ENCODE data around the gene ANKIB1.

Gene ANKIB1

DNA sequence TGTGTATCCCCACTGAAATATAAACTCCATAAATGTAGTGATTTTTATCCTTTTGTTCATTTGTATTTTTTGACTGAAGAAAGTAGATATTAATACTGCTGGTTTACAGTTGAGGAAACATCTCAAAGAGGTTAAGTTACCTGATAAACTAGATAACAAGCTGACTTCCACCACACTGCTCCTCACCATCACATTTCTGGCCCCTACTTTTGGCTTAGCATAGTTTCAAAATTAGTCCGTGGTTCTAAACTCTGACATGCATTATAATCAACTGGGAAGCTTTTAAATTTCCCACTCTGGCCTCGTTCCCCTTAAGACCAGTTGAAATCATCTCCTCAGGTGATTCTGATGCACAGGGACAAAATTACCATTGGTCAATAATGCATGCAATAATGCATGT is 43.5 kb downstream of the ANKIB1 start:
- no peak for DNase-seq (ENCODE audit: low spot score)
- TF ChIP-seq, protein P1, sequence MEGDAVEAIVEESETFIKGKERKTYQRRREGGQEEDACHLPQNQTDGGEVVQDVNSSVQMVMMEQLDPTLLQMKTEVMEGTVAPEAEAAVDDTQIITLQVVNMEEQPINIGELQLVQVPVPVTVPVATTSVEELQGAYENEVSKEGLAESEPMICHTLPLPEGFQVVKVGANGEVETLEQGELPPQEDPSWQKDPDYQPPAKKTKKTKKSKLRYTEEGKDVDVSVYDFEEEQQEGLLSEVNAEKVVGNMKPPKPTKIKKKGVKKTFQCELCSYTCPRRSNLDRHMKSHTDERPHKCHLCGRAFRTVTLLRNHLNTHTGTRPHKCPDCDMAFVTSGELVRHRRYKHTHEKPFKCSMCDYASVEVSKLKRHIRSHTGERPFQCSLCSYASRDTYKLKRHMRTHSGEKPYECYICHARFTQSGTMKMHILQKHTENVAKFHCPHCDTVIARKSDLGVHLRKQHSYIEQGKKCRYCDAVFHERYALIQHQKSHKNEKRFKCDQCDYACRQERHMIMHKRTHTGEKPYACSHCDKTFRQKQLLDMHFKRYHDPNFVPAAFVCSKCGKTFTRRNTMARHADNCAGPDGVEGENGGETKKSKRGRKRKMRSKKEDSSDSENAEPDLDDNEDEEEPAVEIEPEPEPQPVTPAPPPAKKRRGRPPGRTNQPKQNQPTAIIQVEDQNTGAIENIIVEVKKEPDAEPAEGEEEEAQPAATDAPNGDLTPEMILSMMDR (IDR thresholded peaks at IDR 0.05; ENCODE audit: extremely low read depth, missing control alignments): no peak

DNA sequence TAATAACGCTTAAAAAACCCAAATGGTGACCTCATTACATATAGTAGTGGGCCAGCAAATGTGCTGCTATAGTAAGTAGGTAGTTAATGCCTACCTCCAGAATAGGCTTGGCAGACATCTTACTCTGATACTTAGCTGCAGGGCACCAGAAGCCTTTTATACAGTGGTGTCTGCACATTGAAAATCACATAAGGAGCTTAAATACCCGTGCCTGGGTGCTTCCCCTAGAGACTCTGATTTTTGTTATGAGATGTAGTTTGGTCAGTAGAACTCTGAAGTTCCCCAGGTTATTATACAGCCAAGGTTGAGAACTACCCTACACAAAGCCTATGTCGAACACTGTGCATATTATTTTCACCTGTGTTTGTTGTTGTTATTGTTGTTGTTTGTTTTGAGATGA is 47.2 kb downstream of the ANKIB1 start:
- no peak for DNase-seq (ENCODE audit: low spot score)
- TF ChIP-seq, protein P1 (IDR thresholded peaks at IDR 0.05; ENCODE audit: extremely low read depth, missing control alignments): no peak

DNA sequence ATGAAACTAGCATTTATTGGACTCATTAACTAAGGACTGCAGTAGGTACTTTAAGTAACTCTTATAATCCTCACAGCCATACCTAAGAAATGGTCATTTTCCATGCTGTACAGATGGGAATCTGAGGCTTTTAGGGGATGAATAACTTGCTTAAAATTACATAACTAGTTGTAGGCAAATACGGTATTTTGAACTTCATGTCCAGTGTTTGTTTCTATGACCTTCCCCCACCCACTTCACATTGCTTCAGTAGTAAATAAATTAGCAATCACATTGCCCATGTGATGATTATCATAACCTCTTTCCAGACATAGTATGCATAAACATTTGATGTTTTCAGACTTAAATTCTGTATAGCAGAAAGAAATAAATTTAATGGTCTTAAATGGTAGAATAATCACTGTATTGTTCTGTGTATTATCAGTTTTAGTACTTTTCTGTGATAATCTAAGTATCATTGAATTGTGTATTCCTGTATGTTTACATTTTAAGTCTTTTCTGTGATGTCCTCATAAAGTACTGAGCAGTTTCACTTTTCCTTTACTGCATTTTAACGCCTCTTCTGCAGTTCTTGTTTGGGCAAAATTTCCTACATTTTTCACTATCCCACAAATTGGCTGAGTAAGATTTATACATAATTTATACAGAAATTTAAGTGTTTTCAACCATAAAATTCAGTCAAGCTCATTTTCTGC is 48.3 kb downstream of the ANKIB1 start:
- TF ChIP-seq, protein P1 (IDR thresholded peaks at IDR 0.05; ENCODE audit: extremely low read depth, missing control alignments): no peak
- DNase-seq (ENCODE audit: low spot score): no peak

DNA sequence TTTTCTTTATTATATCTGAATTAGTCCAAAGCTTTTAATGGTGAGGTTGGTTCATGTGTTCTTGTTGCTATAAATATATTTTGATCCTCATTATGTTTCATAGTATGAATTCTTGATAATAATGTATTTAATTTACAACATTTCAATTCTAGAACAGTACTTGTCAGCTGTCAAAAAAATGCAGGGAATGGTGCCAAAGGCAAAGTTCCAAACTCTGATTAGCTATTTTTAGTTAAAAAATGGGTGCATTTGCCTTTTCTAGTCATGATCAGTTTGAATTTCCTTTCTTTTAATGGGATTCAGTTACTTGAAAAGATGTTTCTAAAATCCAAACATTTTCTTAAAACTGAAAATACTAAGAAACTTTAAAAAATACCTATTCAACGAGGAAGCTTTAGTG is 49.6 kb downstream of the ANKIB1 start:
- DNase-seq (ENCODE audit: low spot score): no peak
- TF ChIP-seq, protein P1 (IDR thresholded peaks at IDR 0.05; ENCODE audit: extremely low read depth, missing control alignments): no peak

DNA sequence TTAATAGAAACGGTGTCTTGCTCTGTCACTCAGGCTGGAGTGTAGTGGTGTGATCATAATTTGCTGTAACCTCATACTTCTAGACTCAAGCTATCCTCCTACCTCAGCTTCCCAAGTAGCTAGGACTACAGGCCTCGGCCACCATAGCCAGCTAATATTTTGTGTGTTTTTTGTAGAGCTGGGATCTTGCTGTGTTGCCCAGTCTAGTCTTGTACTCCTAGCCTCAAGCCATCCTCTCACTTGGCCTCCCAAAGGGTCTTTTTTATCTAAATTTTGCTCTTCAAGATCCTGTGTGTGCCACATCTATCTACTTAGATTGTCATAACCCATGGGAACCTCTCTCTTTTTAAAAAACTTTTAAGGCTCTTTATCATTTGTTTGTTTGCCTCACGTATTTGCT is 50.5 kb downstream of the ANKIB1 start:
- DNase-seq (ENCODE audit: low spot score): no peak
- TF ChIP-seq, protein P1 (IDR thresholded peaks at IDR 0.05; ENCODE audit: extremely low read depth, missing control alignments): no peak

DNA sequence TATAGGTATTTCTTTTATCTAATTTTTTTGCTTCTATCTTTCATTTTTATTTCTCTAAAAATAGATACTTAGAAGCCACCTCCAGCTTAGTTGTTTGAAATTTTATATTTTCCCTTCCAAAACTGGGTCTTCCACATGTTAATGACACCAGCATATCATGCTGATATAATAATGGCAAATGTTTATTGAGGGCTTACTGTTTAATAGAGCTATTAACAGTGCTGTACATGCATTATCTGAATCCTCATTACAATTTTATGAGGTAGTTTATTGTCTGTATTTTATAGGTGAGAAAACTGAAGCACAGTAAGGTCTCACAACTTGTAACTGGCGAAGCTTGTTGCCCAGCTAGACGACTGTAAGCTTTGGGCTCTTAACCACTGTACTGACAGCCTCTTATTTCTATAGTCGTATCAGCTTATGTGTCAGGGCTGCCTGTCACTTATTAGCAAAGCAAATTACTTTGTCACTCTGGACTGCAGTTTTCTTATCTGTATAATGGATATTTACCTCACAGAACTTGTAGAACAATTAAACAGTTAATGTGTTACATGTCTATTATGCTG is 51.2 kb downstream of the ANKIB1 start:
- TF ChIP-seq, protein P1 (IDR thresholded peaks at IDR 0.05; ENCODE audit: extremely low read depth, missing control alignments): no peak
- no peak for DNase-seq (ENCODE audit: low spot score)

DNA sequence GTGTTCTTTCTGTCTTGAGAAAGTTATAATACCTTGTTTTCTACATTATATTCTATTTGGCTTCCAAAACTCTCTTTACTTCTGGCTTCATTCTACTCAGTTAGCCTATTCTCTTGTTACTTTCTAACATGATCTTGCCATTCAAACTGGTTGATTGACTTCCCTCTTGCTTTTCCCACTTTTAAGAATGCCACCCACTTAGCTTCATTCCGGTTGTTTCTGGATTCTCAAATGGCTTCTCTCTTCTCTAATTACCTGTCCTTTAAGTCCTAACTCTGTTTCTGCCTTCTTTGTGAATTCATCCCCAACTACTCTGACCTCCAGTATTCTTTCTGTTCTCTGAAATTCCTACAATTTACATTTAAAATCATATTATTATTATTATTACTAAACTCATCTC is 52.0 kb downstream of the ANKIB1 start:
- TF ChIP-seq, protein P1 (IDR thresholded peaks at IDR 0.05; ENCODE audit: extremely low read depth, missing control alignments): no peak
- DNase-seq (ENCODE audit: low spot score): no peak
